Colonic mucosa (tissue), 4 donors: Measurements from ENCODE around the gene PRMT7. TPM values are rescaled to one million over a fixed set of nuclear protein-coding genes. Genes with fewer than 3 reads are reported as not detected.

Experiments used
- DNase-seq: peaks from one replicate; pipeline ENCODE4 v3.0.0-alpha.2; 2020
- H3K27ac ChIP-seq: fragments of 200-600 bp; one replicate; pipeline ENCODE4 v1.8.0; 2021
- H3K27me3 ChIP-seq: fragments of 200-600 bp; one replicate; pipeline ENCODE4 v1.8.0; 2021
- H3K36me3 ChIP-seq: fragments of 200-600 bp; one replicate; pipeline ENCODE4 v1.8.0; 2021
- H3K4me1 ChIP-seq: fragments of 200-600 bp; one replicate; pipeline ENCODE4 v1.8.0; 2021; ENCODE audit warnings: mild to moderate bottlenecking
- H3K4me3 ChIP-seq: fragments of 200-600 bp; one replicate; pipeline ENCODE4 v1.8.0; 2021
- H3K9ac ChIP-seq, 2 donors: one replicate each; pipeline ENCODE4 v1.7.0; 2013; ENCODE audit warnings: control low read depth in 2 of 2, low read depth in 2 of 2, low read length in 2 of 2
- H3K9me3 ChIP-seq: fragments of 200-600 bp; one replicate; pipeline ENCODE4 v1.8.0; 2021
- intact Hi-C: fragments of 100-400 bp; cut with DNase I; formaldehyde crosslinking; loops from one replicate; pipeline ENCODE4 v1.14.1; 2022
- total RNA-seq, 2 donors: library from RNA; stranded (reverse); fragmentation: NEBNext Ultra II Directional in 1 of 2; extraction: Animal tissue kit (Norgen Biotek cat#: 25700) in 1 of 2; gene quantifications; one replicate each; pipeline ENCODE4 v1.2.1, GENCODE V29; 2021
- TF ChIP-seq, protein P1 (sequence below): fragments of 200-600 bp; IDR thresholded peaks from one replicate; pipeline ENCODE4 v1.8.0; 2022; ENCODE audit warnings: antibody characterized with exemption, mild to moderate bottlenecking
- donor health status: healthy.
- donor health status: DM: no; HTN: no; CAD: no.
- donor health status: DM: no; HTN: no; CAD: no.

PRMT7 gene, protein sequence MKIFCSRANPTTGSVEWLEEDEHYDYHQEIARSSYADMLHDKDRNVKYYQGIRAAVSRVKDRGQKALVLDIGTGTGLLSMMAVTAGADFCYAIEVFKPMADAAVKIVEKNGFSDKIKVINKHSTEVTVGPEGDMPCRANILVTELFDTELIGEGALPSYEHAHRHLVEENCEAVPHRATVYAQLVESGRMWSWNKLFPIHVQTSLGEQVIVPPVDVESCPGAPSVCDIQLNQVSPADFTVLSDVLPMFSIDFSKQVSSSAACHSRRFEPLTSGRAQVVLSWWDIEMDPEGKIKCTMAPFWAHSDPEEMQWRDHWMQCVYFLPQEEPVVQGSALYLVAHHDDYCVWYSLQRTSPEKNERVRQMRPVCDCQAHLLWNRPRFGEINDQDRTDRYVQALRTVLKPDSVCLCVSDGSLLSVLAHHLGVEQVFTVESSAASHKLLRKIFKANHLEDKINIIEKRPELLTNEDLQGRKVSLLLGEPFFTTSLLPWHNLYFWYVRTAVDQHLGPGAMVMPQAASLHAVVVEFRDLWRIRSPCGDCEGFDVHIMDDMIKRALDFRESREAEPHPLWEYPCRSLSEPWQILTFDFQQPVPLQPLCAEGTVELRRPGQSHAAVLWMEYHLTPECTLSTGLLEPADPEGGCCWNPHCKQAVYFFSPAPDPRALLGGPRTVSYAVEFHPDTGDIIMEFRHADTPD
- total RNA-seq, result 10 to 100 TPM; 18.0 to 45.4 TPM

DNA sequence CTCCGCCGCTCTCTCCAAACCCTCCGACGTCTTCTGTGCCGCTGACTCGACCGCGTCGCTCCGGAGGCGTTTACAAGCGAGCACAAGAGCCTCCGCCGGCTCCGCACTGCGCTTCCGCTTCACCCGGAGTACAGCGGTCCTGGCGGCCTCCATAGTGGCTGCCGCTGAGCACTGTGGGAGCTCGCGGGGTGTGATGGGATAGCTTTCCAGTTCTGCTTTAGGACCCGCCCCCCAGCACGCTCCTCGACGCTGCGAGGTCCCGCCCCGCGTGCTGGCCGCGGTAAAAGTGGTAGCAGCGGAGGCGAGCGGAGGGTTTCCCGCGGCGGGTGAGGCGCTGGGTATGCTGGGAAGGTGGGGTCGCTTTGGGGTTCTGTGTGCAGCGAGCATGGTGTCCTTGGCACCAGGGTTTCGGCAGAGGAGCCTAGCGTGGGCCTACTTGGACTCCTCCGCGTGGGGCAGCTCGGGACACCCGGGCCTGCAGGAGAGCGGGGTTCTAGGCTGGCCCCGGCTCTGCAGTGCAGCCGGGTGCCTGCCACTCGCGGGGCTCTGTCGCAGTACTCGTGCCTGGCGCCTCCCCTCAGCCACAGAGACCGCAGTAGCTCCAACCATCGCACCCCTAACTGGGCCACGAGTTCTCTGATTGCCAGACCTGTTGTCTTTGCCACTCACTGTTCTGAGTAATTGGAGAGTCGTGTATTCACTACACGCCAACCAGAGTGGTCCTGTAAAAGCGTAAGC is at the start of gene PRMT7, which contains the start of gene SLC7A6OS:
Gene PRMT7 (plus strand): TSS at position 246 of the 738 bp plus-strand sequence. CDS start 4,961 bp downstream, outside the sequence.
Gene SLC7A6OS (minus strand): TSS at position 173 of the 738 bp plus-strand sequence. CDS start 20 bp downstream, at position 153.
- TF ChIP-seq, protein P1, sequence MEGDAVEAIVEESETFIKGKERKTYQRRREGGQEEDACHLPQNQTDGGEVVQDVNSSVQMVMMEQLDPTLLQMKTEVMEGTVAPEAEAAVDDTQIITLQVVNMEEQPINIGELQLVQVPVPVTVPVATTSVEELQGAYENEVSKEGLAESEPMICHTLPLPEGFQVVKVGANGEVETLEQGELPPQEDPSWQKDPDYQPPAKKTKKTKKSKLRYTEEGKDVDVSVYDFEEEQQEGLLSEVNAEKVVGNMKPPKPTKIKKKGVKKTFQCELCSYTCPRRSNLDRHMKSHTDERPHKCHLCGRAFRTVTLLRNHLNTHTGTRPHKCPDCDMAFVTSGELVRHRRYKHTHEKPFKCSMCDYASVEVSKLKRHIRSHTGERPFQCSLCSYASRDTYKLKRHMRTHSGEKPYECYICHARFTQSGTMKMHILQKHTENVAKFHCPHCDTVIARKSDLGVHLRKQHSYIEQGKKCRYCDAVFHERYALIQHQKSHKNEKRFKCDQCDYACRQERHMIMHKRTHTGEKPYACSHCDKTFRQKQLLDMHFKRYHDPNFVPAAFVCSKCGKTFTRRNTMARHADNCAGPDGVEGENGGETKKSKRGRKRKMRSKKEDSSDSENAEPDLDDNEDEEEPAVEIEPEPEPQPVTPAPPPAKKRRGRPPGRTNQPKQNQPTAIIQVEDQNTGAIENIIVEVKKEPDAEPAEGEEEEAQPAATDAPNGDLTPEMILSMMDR, result no peak
- Histone ChIP-seq H3K9ac (peak within 1 kb of the TSS; percentile 77 to 87), H3K4me1 (peaks cover 16% of the 10 kb centered on the region), H3K36me3 (peaks cover 6% of the 10 kb centered on the region), H3K9me3 (no peaks in the 10 kb centered on the region), H3K27me3 (no peaks in the 10 kb centered on the region), H3K27ac (peak within 1 kb of the TSS; percentile 82), H3K4me3 (peak within 1 kb of the TSS; percentile 89)
- intact Hi-C loops, result loop anchor here (5.0 kb wide), 1 partner anchor 49 kb away; the partner anchor contains the start of gene SLC7A6
- peak; percentile 96 for DNase-seq

DNA sequence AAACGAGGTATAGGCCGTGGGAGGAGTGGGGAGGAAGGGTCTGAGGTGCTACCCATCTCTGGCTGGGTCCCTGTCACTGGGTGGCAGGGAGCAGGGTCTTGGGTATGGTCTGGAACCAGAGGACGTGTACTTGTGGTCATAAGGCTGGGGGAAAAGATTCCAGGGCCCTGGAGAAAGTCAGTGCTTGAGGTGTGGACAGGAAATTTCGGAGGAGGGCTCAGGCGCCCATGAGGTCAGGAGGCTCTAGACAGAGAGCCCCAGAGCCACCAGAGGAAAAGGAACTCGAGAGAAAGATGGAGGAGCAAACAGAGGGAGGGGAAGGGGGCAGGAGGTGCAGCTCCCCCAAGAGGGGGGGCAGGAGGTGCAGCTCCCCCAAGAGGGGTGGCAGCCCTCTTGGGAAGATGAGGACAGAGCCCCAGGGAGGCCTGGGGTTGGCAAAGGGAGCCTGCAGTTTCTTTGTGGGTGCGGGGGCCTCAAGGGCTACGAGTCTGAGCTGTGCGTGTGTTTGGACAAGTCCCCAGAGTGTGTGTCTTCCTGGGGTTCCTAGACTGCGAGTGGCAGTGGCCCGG is 47.2 kb upstream of the PRMT7 start:
- no peaks in the 10 kb centered on the region for H3K9me3 ChIP-seq
- TF ChIP-seq, protein P1, result no peak
- peak overlapping the region; percentile 83 for H3K4me3 ChIP-seq
- H3K9ac ChIP-seq, result peak overlapping the region; percentile 84 to 98
- DNase-seq, result no peak
- H3K4me1 ChIP-seq, result peaks cover 6% of the 10 kb centered on the region
- H3K27me3 ChIP-seq, result no peaks in the 10 kb centered on the region
- intact Hi-C loops, result loop anchor here (2.0 to 5.0 kb wide), 2 partner anchors 49 to 63 kb away; partner anchors contain the start of genes PRMT7 and SLC7A6OS
- H3K36me3 ChIP-seq, result no peaks in the 10 kb centered on the region
- peak overlapping the region; percentile 91 for H3K27ac ChIP-seq

DNA sequence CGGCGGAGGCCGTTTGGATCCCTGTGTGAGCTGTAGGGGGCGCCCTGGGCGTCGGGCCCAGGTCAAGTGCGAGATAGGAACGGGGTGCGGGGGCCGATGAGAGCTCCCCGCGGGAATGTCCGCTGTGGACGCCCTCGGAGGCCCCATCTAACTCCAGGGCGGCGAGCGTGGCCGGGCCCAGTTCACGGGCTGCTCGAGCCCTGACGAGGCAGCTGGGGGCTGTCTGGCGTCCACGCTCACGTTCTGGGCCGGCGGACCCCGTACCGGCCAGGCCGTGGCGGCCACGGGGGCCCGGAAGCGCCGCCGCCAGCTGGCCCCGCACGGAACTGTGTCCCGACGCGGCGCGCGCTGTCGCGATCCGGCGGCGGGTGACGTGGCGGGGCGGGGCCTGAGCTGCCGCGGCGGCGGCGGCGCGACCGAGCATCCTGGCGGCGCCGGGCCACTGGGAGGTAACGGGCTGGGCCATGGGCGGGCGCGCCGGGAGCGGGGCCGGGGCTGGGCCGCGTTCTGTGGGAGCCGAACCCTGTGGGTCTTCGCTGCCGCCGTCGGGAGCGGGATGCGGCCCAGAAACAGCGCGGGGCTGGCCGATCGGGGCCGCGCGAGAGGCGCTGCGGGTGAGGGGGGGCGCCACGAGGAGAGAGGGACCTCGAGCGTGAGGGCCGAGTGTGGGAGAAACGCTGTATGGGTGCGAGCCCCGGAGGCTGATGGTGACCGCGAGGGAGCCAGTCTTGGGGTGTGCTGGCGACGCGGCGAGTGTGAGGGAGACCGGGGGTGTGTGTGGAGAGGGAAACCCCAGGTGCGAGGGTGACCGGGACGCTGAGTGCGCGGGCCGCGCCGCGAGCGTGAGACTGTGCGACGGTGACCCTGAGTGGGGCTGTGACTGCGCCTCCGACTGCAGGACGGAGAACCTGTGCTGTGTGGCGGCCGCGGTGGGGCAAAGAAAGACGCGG is 46.4 kb upstream of the PRMT7 start, which contains the start of gene SLC7A6:
Gene SLC7A6 (plus strand): TSS at position 399 of the 950 bp plus-strand sequence. CDS start 10,201 bp downstream, outside the sequence.
- Histone ChIP-seq H3K9me3 (no peaks in the 10 kb centered on the region), H3K27me3 (no peaks in the 10 kb centered on the region), H3K36me3 (no peaks in the 10 kb centered on the region), H3K4me1 (peaks cover 6% of the 10 kb centered on the region), H3K27ac (peak within 1 kb of the TSS; percentile 91), H3K9ac (peak within 1 kb of the TSS; percentile 98), H3K4me3 (peak within 1 kb of the TSS; percentile 83)
- intact Hi-C loops, result loop anchor here (5.0 kb wide), 1 partner anchor 48 kb away; the partner anchor contains the start of genes PRMT7 and SLC7A6OS
- DNase-seq, result peak; percentile 82
- TF ChIP-seq, protein P1, result peak; percentile 65

- Histone ChIP-seq H3K27ac (peak overlapping the region; percentile 91), H3K36me3 (no peaks in the 10 kb centered on the region), H3K9me3 (no peaks in the 10 kb centered on the region), H3K27me3 (no peaks in the 10 kb centered on the region), H3K4me3 (peak overlapping the region; percentile 83), H3K9ac (peak overlapping the region; percentile 98), H3K4me1 (peaks cover 6% of the 10 kb centered on the region)
- intact Hi-C loops, result no loop called here
- TF ChIP-seq, protein P1, result no peak
- DNase-seq, result peak; percentile 80
Observed at GRCh38 chr16:68265078-68265920, 45.5 kb upstream of the PRMT7 start.
